Heart left ventricle (tissue), 16 donors: ENCODE data around the gene CASS4. TPM values are rescaled to one million over a fixed set of nuclear protein-coding genes. Genes with fewer than 3 reads are reported as not detected.

Experiments used
- ATAC-seq, 4 donors: fragments of 200-7000 bp; cut with Tn5 transposase; one replicate each; pipeline ENCODE4 v1.9.1; 2020 to 2022; ENCODE audit warnings: moderate library complexity in 4 of 4, mild to moderate bottlenecking in 3 of 4, moderate number of reproducible peaks in 1 of 4
- DNase-seq, 5 donors: peaks; one replicate each; pipeline ENCODE4 v3.0.0-alpha.2; 2020
- H3K27ac ChIP-seq, 12 donors: fragments of 200-600 bp; sonication (generic) in 4 of 12; one replicate each; pipeline versions ENCODE4 v1.5.0 to v1.8.0; 2016 to 2022; ENCODE audit warnings: mild to moderate bottlenecking in 2 of 12
- H3K27me3 ChIP-seq, 9 donors: fragments of 200-600 bp; sonication (generic) in 2 of 9; one replicate each; pipeline versions ENCODE4 v1.5.1 to v1.8.0; 2016 to 2022; ENCODE audit warnings: mild to moderate bottlenecking in 3 of 9
- H3K36me3 ChIP-seq, 9 donors: fragments of 200-600 bp; sonication (generic) in 2 of 9; one replicate each; pipeline versions ENCODE4 v1.5.0 to v1.8.0; 2018 to 2022; ENCODE audit warnings: mild to moderate bottlenecking in 2 of 9
- H3K4me1 ChIP-seq, 12 donors: fragments of 200-600 bp; sonication (generic) in 4 of 12; one replicate each; pipeline versions ENCODE4 v1.5.0 to v1.8.0; 2016 to 2022; ENCODE audit warnings: mild to moderate bottlenecking in 3 of 12
- H3K4me3 ChIP-seq, 12 donors: fragments of 200-600 bp; sonication (generic) in 4 of 12; one replicate each; pipeline versions ENCODE4 v1.5.0 to v1.8.0; 2017 to 2022; ENCODE audit warnings: mild to moderate bottlenecking in 9 of 12, moderate library complexity in 4 of 12
- H3K9me3 ChIP-seq, 12 donors: fragments of 200-600 bp; sonication (generic) in 4 of 12; one replicate each; pipeline versions ENCODE4 v1.5.0 to v1.8.0; 2016 to 2022; ENCODE audit warnings: mild to moderate bottlenecking in 1 of 12
- CTCF ChIP-seq, 12 donors: fragments of 200-600 bp; sonication (generic) in 4 of 12; IDR thresholded peaks; one replicate each; pipeline versions ENCODE4 v1.5.0 to v1.8.0; 2018 to 2022; ENCODE audit warnings: antibody characterized with exemption in 12 of 12, mild to moderate bottlenecking in 5 of 12
- POLR2A ChIP-seq, 2 donors: fragments of 450-650 bp; IDR thresholded peaks; one replicate each; pipeline ENCODE4 v1.6.1; 2017; ENCODE audit warnings: antibody characterized with exemption in 2 of 2, mild to moderate bottlenecking in 2 of 2, moderate library complexity in 2 of 2
- WGBS, 4 donors: extraction: QIAGEN DNeasy Blood & Tissue Kit in 2 of 4; methylation state at CpG; one replicate each; pipeline versions ENCODE4 v1.1.5 to v1.1.7; 2013 to 2018; 5-methylcytosine and 5-hydroxymethylcytosine counted together
- intact Hi-C, 10 donors: fragments of 100-400 bp; cut with DNase I; formaldehyde crosslinking; loops; one replicate each; pipeline versions ENCODE4 v1.11.1 to v1.14.2; 2022
- polyA plus RNA-seq, 2 donors: library from polyadenylated mRNA; stranded (reverse); fragments of 200-250 nt; gene quantifications; one replicate each; pipeline ENCODE4 v1.2.3, GENCODE V29; 2013
- total RNA-seq, 9 donors: library from RNA; depleted of rRNA in 2 of 9; stranded (reverse); fragments of >200 nt in 2 of 9; fragmentation: NEBNext Ultra II Directional in 3 of 9; extraction: Animal tissue kit (Norgen Biotek cat#: 25700) in 3 of 9; gene quantifications; one replicate each; pipeline versions ENCODE4 v1.1.0 to v1.2.4, GENCODE V29; 2016 to 2023
- donor health status: ischemic (EF 13 %, LVEDD 7.1; RV severe dilation, severe dysfunction).
- donor health status: healthy with polysubstance abuse.
- donor health status: DM: no; HTN: yes; CAD: no.
- donor health status: DM: no; HTN: no; CAD: no.
- donor health status: ischemic (EF 25% LVEDD 6.9; RV normal size, moderate dysfunction).
- donor health status: ischemic (EF 25% LVEDD 5.7; RV mildly dilated, moderate dysfunction).
- donor health status: healthy.
- donor health status: DM: yes; HTN: yes; CAD: no.
- donor health status: ischemic (EF 35%, LVEDD 5.7; RV mildly dilated, moderate dysfunction).
- donor health status: nonischemic (EF 11% LVEDD 7.7; RV severe dilation, severe dysfunction).
- donor health status: DM: yes; HTN: yes; CAD: no.
- donor health status: PGD.
- donor health status: ischemic (EF 29% LVEDD 5.4; RV normal size, mild dysfunction).
- donor health status: nonischemic (EF 23%, LVEDD 6.1; RV moderate dilation, normal function).

CASS4 gene
- total and polyA plus RNA-seq, 11 donors, result 0.07 to 3.8 (median 0.49) TPM

GRCh38 chr20:56381501-56381900 lies 30.6 kb upstream of the CASS4 start:
- no peak for ATAC-seq
- Histone ChIP-seq H3K9me3 (no peaks in the 10 kb centered on the region), H3K4me1 (peaks cover 0 to 10% (median 4%) of the 10 kb centered on the region in 12 donors), H3K4me3 (no peak overlapping the region), H3K27me3 (no peaks in the 10 kb centered on the region), H3K36me3 (peaks cover 0 to 27% (median 0%) of the 10 kb centered on the region in 9 donors), H3K27ac (no peak overlapping the region)
- TF ChIP-seq POLR2A (IDR thresholded peaks at IDR 0.05), result no peak
- no peak for TF ChIP-seq CTCF (IDR thresholded peaks at IDR 0.05)
- intact Hi-C loops, result no loop called here
- 96 to 100% (median 99%) methylated on average over 1 of the region's 1 CpG for WGBS, 4 donors
- no peak for DNase-seq

GRCh38 chr20:56382696-56383095 lies 29.4 kb upstream of the CASS4 start:
- Histone ChIP-seq H3K4me1 (peaks cover 0 to 10% (median 4%) of the 10 kb centered on the region in 12 donors), H3K36me3 (peaks cover 0 to 37% (median 0%) of the 10 kb centered on the region in 9 donors), H3K9me3 (no peaks in the 10 kb centered on the region), H3K4me3 (no peak overlapping the region), H3K27ac (no peak overlapping the region), H3K27me3 (no peaks in the 10 kb centered on the region)
- TF ChIP-seq CTCF (IDR thresholded peaks at IDR 0.05) (no peak), POLR2A (IDR thresholded peaks at IDR 0.05) (no peak)
- DNase-seq (no peak), ATAC-seq (no peak)
- WGBS, 4 donors, result 27 to 32% (median 31%) methylated on average over 4 of the region's 4 CpGs
- intact Hi-C loops, result no loop called here

- no peak for TF ChIP-seq POLR2A (IDR thresholded peaks at IDR 0.05)
- no peak for TF ChIP-seq CTCF (IDR thresholded peaks at IDR 0.05)
- ATAC-seq, result no peak
- H3K27me3 ChIP-seq, result no peaks in the 10 kb centered on the region
- no peak overlapping the region for H3K27ac ChIP-seq
- no peak for DNase-seq
- no peaks in the 10 kb centered on the region for H3K9me3 ChIP-seq
- H3K4me1 ChIP-seq, result peaks cover 0 to 10% (median 4%) of the 10 kb centered on the region in 12 donors
- peaks cover 0 to 38% (median 0%) of the 10 kb centered on the region in 9 donors for H3K36me3 ChIP-seq
- H3K4me3 ChIP-seq, result no peak overlapping the region
- intact Hi-C loops, result no loop called here
- WGBS, 4 donors, result 65 to 81% (median 72%) methylated on average over 8 of the region's 8 CpGs
These were observed 28.7 kb upstream of the CASS4 start for GRCh38 chr20:56383334-56383733.

GRCh38 chr20:56385130-56385529 lies 26.9 kb upstream of the CASS4 start:
- peaks cover 0 to 9% (median 4%) of the 10 kb centered on the region in 12 donors for H3K4me1 ChIP-seq
- no peak overlapping the region for H3K27ac ChIP-seq
- H3K9me3 ChIP-seq, result no peaks in the 10 kb centered on the region
- intact Hi-C loops, result no loop called here
- 88 to 93% (median 92%) methylated on average over 4 of the region's 4 CpGs for WGBS, 4 donors
- ATAC-seq (no peak), DNase-seq (no peak)
- TF ChIP-seq CTCF (IDR thresholded peaks at IDR 0.05) (no peak), POLR2A (IDR thresholded peaks at IDR 0.05) (no peak)
- H3K36me3 ChIP-seq, result peaks cover 0 to 35% (median 0%) of the 10 kb centered on the region in 9 donors
- no peak overlapping the region for H3K4me3 ChIP-seq
- no peaks in the 10 kb centered on the region for H3K27me3 ChIP-seq
